GM21576 (cell line): ENCODE data around the gene IL6R.
"Not testable (repeated sequence)": the region's sequence is repeated elsewhere in the genome, so short reads cannot be mapped to it uniquely, and the experiment has no call there.

Experiments used
- ATAC-seq: cut with Tn5 transposase; IDR thresholded peaks from one replicate; pipeline ENCODE4 v1.9.1; 2021; ENCODE audit warnings: mild to moderate bottlenecking, moderate library complexity; ENCODE audit not compliant: unreplicated experiment

IL6R gene

DNA sequence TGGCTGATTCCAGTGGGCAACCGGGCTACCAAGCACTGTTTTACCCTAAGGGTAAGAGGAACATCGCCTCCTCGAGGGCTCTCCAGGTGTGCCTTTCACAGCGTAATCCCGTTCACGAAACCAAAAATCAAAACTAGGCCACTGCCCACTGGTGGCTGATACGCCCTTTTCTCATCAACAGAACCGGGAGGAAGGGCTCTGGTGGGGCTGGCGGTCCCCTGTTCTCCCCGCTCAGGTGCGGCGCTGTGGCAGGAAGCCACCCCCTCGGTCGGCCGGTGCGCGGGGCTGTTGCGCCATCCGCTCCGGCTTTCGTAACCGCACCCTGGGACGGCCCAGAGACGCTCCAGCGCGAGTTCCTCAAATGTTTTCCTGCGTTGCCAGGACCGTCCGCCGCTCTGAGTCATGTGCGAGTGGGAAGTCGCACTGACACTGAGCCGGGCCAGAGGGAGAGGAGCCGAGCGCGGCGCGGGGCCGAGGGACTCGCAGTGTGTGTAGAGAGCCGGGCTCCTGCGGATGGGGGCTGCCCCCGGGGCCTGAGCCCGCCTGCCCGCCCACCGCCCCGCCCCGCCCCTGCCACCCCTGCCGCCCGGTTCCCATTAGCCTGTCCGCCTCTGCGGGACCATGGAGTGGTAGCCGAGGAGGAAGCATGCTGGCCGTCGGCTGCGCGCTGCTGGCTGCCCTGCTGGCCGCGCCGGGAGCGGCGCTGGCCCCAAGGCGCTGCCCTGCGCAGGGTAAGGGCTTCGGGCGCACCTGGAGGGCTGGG, at the start of gene IL6R:
Gene IL6R, plus strand, starts transcription at position 360 of the 763 bp plus-strand sequence. Its CDS starts 287 bp downstream, at position 647.
- peak; percentile 31 for ATAC-seq

DNA sequence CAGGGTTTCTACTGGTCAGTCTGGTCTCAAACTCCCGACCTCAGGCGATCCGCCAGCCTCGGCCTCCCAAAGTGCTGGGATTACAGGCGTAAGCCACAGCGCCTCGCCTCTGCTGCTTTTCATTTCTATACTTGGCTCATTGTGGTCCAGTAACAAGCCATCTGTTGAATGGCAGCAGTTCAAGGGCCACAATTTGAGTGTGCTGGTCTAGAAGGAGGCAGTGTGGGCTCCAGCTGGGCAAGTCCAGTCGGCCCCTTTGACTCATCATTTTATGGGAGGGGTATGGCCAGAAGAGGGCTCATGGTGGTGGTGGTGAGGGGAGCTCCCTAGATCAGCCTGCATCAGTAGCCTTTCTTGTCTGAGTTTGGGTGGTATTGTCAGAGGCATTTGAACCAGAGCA, 46.6 kb upstream of the IL6R start:
- no peak for ATAC-seq

DNA sequence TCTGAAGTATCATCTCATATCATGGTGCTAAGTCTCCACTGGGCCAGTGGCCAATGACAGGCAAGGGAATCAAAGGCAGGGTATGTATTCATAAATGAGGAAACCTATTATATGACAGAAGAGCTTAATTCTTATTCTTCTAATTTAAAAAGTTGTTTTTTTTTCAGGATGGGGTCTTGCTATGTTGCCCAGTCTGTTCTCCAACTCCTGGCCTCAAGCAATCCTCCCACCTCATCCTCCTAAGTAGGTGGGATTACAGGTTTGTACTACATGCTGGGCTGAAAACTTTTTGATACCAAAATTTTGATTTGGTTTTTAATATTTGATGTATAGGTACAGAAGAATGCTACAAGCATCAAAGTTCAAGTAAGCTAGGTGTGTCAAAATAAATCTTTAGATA, 44.9 kb upstream of the IL6R start:
- no peak for ATAC-seq

DNA sequence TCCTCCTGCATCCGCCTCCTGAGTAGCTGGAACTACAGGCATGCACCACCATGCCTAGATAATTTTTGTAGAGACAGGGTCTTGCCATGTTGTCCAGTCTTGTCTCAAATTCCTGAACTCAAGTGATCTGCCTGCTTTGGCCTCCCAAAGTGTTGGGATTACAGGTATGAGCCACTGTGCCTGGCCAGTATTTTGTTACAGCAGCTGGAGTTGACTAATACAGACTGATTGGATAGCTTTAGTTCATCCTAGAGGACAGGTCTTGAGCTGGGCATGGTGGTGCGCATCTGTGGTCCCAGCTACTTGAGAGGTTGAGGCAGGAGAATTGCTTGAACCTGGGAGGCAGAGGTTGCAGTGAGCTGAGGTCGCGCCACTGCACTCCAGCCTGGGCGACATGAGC, 44.3 kb upstream of the IL6R start:
- not testable (repeated sequence) for ATAC-seq

DNA sequence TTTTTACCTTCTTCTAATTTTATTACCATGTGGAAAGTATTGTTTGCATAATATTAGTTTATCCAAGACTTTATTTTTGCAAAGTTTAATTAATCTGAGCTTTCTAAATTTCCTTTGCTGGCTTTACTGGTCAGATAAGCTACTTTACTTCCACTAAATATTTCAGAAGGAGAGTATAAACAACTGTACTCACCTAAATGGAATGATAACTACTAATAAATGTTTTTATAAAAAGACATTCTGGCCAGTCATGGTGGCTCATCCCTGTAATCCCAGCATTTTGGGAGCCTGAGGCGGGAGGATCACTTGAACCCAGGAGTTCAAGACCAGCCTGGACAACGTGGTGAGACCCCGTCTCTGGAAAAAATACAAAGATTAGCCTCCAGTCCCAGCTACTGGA, 43.8 kb upstream of the IL6R start:
- no peak for ATAC-seq

DNA sequence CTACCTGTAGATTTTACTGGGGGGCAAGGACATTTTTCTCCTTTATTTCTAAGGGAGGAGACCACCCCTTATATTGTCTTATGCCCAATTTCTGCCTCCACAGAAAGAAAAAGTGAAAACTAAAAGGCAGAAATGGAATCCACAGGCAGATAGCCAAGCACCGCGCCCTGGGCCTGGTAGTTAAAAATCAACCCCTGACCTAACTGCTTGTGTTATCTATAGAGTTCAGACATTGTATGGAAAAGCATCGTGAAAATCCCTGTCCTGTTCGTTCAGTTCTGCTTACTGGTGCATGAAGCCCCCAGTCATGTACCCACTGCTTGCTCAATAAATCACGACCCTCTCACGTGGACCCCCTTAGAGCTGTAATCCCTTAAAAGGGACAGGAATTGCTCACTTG, 33.7 kb upstream of the IL6R start:
- ATAC-seq: no peak

DNA sequence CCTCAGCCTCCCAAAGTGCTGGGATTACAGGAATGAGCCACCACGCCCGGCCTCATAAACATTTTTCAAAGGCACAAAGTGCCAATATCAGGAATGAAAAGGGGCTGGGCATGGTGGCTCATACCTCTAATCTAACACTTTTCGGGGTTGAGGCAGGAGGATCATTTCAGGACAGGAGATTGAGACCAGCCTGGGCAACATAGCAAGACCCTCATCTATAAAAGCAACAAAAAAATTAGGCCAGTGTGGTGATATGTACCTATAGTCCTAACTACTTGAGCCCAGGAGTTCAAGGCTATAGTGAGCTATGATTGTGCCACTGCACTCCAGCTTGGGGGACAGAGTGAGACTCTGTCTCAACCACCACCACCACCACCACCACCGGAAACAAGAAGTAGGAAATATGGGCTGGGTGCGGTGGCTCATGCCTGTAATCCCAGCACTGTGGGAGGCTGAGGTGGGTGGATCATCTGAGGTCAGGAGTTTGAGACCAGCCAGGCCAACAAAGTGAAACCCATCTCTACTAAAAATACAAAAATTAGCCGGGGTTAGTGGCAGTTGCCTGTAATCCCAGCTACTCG, 31.3 kb upstream of the IL6R start:
- ATAC-seq: not testable (repeated sequence)

DNA sequence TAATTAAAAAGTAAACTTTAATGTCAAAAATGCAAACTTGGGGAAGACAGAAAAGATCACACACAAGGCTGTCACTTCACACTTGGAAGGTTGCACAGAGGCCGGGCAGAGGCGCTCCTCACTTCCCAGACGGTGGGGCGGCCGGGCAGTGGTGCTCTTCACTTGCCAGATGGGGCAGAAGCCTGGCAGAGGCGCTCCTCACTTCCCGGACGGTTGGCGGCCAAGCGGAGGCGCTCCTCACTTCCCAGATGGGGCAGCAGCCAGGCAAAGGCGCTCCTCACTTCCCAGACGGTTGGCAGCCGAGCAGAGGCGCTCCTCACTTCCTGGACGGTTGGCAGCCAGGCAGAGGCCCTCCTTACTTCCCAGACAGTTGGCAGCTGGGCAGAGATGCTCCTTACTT, 25.8 kb upstream of the IL6R start:
- ATAC-seq: no peak

DNA sequence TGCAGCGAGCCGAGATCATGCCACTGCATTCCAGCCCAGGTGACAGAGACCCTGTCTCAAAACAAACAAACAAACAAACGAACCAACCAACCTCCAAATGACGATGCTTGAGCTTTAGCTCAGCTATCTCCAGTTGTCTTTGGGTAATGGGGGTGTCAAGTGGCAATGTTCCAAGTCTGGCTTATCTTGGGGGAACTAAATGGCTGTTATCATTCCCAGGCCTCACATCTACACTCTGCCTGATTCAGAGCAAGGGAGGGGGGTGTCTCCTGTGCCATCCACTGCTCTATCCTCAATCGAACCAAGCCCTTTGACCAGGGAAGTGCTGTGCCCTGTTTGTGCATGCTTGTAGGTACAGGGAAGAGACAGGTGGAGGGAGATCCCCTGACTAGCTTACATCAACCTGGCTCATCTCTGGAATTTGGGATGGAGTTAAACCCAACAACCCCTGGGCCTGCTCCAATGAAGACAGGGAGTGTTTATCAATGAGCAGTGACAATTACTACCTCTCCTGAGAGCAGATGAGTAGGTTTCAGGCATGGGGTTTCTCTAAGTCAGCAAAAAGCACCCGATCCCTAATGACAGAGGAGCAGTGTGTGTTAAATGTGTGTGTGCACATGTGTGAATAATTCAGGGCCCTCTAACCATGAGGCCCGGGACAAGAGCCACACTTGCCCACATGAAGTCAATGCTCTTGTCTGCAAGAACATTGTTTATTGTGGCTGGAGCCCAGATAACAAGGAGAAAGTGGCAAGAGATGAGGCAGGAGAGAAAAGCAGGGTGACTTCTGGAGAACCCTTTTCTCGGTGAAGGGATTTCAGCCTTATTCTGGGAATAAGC, 20.3 kb upstream of the IL6R start:
- no peak for ATAC-seq

DNA sequence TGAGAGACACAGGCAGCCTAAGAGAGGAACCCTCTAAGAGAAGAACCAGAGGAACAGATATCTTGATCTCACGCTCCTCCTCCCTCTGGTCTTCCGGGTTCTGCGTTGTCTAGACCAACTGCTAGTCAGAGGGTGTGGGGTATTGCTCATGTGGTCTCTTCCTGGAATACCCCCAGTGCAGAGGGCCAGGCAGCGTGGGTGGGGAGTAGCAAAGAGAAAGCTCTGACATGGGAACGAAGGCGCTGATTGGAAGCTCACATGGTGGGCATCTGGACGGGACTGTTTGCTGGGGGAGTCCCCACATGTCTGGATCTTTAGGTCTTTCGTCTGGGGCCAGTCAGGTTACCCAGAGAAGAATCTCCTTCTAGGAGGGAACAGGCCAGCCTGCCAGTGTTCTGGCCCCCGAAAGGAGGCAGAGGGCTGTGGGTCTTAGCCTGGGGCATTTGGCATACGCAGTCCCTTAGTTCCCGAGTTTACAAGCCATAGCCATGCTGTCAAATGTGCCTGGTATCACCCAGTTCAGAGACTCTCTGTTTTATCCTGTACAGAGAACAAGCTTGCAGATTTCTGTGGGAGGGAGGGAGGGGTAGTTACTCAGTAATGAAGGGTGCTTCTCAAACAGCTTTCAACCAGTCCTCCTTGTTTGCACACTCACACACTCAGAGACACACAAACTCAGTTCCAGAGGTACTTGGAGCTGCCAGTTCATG, 18.3 kb upstream of the IL6R start:
- no peak for ATAC-seq

DNA sequence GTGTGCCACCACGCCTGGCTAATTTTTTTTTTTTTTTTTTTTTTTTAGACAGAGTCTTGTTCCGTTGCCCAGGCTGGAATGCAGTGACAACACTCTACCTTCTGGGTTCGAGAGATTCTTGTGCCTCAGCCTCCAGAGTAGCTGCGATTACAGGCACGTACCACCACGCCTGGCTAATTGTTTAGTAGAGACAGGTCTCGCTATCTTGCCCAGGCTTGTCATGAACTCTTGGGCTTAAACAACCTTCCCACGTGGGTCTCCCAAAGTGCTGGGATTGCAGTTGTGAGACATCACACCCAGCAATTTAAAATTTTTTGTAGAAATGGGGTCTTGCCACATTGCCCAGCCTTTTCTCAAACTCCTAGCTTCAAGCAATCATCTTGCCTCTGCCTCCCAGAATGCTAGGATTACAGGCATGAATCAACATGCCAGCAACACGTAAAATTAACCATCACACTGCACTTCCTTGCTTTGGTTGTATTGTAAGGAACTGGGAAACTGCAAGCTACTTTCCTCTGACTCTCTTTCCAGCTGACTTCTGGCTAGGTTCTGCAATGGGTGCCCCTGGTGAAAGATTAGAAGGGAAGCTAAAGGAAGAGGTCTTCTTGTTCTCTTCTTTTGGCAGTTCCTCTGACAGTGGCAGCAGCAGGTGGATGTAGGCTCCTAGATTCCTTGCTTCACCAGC, 13.9 kb upstream of the IL6R start:
- no peak for ATAC-seq

DNA sequence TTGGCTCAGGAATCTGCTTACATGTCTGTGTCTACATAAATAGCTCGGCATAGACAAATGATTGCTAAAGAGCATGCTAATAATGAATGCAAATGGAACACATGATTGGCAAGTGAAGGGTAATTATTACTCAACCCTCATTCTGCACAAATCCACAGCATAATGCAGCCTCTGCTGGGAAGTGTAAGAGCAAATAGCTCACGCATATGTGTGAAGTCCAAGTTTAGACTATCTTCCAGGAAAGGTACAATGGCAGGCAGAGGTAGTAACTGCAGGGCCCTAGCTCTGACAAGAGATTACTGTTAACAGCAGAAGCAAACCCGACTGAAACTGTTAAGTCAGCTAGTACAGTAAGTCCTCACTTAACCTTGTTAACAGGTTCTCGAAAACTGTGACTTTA, 7.0 kb upstream of the IL6R start:
- no peak for ATAC-seq

DNA sequence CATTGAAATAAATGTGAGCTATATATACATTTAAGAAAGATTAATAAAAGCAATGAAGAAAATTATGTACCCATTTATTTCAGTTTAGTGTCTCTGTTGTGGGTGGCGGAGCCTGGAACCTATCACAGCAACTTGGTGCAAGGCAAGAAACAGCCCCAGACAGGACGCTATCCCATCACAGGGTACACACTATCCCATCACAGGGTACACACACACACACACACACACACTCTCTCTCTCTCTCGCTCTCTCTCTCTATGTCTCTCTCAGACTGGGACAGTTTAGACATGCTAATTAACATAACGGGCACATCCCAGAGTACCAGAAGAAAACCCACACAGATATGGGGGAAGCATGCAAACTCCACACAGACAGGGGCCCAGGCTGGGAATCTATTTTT, 6.5 kb upstream of the IL6R start:
- no peak for ATAC-seq

DNA sequence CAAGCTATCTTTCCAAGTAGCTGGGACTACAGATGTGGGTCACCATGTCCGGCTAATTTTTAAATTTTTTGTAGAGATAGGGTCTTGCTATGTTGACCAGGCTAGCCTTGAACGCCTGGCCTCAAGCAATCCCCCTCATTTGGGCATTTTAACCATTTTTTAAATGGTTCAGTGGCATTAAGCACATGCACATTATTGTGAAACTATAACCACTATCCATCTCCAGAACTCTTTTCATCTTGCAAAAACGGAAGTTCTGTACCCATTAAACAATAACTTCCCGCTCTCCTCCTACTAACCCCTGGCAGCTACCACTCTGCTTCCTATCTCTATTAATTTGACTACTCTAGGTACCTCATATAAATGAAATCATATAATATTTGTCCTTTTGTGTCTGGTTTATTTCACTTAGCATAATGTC, 4.8 kb upstream of the IL6R start:
- ATAC-seq: no peak

DNA sequence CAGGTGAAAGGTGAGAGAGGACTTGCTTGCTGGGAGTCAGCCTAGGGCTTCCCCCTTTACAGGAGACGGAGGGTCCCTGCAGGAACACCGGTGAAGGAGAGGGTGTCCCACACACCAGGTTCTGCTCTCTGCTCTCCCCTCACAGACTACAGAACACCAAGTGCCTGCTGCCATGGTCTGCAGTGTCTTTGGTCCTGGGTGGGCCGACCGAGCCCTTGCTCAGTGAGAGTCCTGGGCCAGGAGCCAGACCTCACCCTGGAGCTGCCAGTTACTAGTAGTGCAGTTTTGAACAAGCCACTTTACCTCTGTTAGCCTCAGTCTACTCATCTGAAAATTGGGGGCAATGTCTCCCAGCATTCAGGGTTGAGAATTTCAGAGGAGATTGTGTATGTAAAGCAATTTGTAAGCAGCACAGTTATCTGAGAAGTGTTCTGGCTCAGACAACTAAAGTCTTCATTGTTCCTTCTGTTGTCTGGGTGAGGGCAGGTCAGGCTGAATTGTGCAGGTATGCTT, 2.7 kb upstream of the IL6R start:
- no peak for ATAC-seq

DNA sequence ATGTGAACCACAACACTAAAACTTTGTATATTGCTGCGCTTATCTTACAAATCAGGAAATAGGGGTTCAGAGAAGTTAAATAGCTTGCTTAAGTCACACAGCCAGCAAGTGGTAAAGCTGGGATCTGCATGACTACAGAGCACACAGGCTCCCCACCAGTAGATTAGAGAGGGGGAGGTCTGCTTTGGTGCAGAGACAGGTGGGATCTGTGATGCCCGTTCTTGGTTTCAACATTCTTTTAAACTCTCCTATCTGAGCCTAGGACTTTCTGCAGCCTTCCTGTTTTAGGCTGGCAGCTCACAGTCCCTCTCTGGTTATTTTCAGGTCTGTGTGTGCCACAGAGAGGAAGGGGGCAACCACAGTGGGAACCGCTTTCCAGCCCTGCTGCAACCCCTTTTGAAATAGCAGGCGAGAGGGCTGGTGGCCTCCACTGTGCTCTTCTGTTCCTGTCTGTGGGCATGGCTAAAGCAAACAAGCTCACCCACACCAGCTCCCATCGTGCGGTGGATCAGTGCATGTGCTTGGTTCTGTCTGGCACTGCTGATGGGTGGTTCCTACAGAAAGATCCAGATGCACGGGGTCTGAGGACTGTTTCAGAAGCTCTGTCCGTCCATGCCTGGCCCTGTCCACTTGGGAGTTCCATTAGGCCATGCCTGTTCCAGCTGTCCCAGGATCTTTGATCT, 1.7 kb upstream of the IL6R start:
- no peak for ATAC-seq

DNA sequence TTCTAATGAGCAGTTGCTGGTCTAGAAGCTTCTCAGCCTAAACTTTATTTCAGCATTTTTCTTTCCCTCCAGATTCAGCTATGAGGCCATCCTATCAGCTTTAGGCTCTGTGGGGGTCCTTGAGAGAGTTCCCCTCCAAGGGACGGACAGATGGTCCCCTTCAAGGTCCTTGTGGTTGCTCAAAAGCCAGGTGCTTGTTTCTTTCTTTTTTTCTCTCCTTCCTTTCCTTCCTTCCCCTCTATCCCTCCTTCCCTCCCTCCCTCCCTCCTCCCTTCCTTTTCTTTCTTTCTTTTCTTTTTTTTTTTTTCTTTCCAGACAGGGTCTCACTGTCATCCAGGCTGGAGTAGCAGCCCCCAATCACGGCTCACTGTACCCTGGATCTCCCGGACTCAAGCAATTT, 1.2 kb upstream of the IL6R start:
- no peak for ATAC-seq

DNA sequence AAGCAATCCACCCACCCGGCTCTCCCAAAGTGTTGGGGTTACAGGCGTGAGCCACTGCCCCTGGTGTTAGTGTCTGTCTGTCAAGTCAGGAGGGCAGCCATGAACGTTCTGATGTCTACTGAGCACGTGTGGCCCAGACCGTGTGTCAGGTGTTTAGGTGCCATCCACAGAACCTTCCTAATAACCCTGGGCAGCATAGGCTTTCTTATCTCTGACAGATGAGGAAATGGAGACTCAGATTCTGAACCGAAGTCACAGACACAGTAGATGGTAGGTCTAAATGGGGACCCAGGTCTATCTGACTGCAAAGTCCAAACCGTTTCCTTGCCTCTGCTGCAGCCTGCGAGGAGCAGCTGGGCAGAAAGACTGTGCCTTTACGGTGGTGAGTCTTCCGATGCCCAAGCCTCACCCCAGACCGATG, 622 bp upstream of the IL6R start:
- no peak for ATAC-seq

DNA sequence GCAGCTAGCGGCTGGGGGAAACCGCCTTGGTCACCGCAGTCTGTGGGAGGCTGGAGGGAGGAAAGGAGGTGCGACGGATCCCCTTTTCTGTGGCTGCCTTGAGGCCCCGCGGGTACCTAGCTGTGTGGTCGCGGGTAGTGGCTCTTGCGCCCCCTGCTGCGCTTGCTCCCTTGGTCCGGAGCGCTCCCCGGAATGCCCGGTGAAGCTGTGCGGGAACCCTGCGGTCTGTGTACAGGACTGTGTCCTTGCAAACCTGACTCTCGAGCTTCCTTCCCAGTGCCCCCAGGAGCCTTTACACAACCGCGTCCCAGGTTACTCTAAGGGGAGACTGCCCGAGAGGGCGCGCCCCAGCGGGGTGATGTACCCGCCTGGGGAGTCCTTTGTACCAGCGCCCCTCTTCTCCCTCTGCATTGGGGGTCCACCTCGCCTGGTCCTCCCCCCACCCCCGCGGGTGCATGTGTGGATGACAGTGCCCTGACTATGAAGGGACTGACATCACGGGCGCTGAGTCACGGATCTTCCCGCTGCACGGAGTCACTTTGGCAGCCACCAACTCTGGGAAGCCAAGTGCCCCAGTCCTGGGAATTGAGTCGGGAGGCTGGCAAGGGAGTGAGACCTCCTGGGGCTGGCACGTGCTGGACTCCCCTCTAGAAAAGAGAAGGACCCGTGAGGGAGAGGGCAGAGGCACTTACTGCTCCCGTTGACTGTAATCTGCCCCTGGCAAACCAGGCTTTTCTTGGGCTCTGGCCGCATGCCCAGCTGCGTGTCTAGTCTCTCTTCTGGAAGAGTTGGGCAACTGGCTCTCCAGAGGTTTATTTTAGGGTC, 816 bp downstream of the IL6R start:
- peak; percentile 6 for ATAC-seq
